Measurements from ENCODE around the gene EPS8L2.

EPS8L2 gene

DNA sequence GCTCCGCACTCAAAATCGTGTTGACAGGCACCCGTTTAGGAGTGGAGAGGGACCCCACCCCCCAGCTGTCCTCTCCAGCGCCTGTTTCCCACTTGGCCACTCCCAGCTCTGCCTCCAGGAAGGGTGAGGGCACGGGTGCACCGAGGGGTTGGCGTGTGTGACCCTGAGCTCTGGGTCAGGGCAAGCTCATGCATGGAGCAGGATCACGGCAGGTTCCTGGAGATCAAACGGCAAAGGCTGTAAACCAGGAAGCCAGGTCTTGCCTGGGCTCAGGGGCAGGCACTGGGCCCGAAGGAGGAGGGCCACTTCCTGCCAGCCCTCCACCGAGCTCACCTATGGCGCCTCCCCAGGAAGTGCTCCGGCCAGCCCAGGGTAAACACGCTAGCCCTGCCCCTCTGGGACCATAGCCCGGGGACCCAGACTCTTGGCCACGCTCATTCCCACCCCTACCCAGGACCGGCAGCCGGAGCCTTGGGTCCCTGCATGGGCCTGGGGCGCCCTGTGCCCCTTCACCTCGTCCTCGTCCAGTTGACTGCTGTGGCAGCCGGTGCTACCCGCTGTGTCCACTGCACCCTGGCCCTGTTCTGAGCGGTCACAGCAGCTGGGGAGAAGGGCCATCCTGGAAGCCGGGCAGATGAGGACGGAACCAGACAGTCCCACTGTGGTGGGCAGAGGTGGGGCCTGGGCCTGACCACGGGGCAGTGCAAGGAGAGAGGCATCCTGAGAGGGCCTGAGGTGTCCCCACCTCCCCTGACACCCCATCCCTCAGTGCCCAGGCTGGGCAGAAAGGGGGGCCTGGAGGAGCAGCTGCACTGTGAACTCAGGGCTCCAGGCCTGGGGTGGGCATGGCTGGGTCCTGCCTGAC, 1.0 kb upstream of the EPS8L2 start:
- no peak for DNase-seq (ENCODE audit: low read depth)

DNA sequence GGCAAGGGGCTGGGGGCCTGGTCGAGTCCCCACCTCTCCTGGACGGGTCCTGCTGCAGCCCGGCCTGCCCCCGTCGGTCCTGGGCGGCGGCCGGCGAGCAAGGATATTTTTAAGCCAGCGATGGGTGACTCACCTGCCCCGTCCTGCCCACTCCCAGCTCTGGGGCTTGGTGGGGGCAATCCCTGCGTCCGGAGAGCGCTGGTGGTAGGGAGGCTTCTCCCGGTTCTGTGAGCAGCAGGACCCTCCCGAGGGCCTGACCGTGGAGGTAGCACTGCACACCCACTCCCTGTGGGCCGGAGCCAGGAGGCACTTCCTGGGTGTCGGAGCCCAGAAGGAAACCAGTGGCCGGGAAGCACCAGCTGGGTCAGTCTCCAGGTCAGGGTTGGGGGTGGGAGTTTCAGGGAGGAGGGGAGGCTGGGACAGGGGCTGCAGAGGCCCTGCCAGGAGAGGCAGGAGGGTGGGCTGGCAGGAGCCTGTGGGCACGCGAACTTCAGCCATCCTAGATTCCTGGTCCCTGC, 467 bp downstream of the EPS8L2 start:
- DNase-seq (ENCODE audit: low read depth) = no peak

DNA sequence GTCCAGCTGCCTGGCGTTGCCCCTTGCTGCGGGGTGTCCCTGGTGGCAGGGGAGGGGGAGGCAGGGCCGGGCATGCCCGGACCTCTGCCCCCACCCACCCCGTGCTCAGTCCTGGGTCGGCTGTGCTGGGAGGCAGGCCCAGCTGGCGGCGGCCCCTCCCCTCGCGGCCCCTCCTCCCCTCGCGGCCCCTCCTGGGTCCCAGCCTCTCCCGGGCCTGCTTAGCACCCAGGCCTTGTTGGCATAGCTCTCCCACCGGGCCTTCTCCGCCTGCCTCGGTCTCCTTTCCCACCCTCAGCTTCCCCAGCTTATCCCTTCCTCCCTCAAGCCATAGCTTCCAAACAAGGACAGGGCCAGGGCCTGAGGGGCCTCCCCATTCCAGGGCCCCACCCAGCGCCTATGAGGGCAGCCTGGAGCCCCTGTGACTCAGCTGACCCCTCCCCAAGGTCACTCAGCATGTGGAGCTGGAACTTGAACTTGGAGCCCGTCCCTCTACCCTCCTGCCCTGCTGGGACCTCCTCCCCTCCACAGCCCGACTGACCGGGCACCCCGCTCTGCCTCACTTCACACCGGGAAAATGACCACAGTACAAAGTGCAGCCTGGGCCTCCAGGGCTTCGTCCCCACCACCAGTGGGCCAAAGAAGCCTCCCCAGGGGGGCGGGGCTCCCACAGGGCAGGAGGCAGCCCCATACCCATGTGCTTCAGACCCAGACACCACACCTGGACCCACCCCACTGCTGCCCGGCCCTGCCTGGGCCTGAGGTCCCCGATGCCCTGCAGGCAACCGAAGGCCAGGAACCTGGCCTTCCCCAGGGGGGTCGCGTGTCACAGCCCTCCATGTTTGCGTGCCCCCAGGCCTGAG, 1.2 kb downstream of the EPS8L2 start:
- DNase-seq (ENCODE audit: low read depth) = no peak

DNA sequence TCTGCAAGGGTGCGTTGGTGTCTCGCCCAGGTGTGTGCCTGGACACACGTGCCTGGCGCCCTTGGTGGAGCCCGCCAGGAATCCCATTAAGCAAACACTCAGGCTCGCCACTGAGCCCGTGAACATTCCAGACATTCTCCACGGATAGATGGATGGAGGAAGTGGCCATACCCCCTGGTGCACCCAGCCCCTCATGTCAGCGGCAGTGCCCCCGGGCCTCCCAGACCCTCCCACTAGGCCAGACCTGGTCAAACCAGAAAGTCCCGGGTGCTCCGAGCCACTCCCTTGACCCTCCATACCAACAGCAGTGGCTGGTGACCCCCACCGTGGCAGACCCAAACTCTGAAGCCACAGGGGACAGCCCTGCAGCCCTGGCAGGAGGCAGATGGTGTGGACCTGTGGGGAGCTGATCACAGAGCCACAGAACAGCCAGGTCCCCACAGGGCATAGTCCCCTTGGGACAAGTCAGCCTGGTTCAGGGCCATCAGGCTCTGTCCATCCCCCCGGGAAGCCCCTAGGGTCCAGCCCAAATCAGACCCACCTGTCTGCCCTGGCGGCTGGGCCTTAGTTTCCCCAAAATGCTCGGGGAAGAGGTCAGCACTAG, 1.9 kb downstream of the EPS8L2 start:
- no peak for DNase-seq (ENCODE audit: low read depth)

DNA sequence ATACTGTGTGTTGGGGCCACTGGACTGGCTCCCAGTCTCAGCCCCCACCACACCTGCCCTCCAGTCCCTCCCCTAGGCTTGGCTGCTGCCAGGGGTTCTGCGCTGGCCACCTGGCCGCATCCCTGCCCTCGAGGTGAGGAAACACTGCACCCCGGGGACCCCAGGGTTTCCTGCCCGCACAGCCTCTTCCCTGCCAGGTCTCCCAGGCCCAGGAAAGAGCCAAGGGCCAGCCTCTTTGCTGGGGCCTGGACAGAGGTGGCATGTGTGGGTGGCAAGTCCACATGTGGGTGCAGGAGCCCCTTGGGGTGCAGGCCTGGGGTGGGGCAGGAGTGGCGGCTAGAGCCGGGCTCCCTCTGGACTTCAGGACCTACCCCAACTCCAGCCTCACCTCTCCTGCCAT, 2.5 kb downstream of the EPS8L2 start:
- no peak for DNase-seq (ENCODE audit: low read depth)

DNA sequence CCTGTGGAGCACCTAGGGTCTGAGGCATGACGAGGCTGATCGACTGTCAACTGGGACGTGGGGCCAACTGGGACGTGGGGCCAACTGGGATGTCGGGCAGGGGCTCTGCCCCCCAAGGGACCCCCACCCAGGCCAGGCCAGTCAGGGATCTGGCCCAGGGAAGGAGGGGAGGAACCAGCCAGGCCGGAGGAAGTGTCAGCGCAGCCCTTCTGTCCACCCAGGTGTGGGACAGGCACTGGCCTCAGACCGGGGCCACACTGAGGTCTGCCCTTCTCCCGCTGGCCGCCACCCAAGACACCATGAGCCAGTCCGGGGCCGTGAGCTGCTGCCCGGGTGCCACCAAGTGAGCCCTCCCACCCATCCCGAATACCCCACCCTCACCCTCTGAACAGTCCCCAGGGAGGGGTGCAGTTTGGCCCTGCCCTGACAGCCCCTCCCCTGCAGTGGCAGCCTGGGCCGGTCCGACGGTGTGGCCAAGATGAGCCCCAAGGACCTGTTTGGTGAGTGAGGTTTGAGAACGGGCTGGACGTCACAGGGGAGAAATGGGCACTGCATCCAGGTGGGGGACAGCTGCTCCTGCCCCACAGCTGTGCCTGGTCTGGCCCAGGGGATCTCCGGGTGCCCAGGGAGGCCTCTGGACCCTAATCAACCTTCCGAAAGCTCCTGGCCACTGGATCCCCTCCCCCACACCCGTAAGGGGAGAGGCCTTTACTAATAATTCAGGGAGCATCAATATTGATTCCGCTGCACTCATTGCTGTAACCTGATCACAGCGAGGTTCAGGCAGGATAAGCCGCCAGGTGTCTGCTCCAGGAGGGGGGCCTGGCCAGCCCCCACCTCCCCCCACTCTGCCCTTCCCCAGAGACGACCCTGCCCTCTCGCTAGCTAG, 3.3 kb downstream of the EPS8L2 start:
- DNase-seq (ENCODE audit: low read depth) = no peak

DNA sequence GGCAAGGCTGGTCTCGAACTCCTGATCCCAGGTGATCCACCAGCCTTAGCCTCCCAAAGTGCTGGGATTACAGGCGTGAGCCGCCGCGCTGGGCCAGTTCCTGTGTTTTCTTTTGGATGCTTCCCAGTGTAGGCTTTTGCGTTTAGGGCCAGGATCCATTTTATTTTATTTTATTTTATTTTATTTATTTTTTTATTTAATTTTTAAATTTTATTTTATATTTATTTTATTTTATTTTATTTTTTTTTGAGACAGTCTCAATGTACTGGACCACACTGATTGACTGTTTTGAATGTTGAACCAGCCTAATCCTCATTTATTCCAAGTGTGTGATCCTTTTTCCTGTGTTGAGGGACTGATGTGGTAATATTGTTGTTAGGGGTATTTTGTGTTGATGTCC, 8.4 kb downstream of the EPS8L2 start:
- no peak for DNase-seq (ENCODE audit: low read depth)

DNA sequence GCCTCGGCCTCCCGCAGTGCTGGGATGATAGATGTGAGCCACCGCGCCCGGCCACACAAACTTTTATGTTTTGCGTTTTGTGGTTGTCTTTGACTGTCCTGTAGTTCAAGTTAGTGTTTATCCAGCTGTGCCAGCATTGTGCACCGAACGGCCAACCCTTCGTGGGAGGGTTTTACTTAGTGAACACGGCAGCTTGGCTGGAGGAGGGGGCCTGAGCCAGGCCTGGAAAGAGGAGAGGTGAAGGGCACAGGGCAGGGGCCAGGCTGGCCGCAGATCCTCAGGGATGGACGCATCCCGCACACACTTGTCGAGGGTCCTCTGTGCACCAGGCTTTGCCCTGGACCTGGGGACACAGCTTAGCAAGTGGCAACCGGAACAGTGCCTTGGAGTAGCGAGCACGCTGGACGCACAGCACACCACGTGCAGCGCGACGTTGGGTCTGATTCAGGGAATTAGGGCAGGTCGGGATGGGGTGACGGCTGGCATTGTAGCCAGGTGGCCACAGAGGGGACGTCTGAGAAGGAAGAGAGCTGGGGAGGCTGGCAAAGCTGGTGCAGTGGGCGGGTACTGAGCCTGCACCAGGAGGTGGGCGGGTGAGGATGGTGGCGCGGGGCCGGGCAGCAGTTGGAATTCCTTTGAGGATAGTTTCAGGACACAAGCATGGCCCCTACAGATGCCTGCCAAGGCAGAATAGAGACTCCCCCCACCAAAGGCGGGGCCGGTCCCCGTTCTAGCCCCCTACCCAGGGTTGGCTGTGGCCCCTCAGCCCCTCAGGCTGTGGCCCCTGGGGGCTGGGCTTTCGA, 13.4 kb downstream of the EPS8L2 start:
- no peak for DNase-seq (ENCODE audit: low read depth)

DNA sequence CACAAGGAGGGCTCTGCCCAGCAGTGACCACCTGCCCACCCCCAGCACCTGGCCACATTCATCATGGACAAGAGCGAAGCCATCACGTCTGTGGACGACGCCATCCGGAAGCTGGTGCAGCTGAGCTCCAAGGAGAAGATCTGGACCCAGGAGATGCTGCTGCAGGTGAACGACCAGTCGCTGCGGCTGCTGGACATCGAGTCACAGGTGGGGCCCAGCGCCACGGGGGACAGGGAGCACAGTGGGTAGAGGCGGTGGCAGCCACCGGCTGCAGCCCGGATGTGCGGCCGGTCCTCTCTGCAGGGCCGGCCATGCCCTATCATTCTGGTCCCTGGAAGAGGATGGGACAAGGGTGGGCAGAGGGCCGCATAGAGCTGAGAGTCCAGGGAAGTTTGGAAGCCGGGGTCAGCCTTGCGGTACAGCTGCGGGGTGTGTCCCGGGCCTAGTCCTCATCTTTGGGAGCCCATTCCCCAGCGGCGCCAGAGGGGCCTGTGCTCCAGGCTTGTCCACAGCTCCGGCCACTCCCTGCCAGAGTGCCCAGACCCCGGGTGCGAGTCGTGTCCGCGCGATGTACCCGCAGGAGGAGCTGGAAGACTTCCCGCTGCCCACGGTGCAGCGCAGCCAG, 14.1 kb downstream of the EPS8L2 start:
- no peak for DNase-seq (ENCODE audit: low read depth)

DNA sequence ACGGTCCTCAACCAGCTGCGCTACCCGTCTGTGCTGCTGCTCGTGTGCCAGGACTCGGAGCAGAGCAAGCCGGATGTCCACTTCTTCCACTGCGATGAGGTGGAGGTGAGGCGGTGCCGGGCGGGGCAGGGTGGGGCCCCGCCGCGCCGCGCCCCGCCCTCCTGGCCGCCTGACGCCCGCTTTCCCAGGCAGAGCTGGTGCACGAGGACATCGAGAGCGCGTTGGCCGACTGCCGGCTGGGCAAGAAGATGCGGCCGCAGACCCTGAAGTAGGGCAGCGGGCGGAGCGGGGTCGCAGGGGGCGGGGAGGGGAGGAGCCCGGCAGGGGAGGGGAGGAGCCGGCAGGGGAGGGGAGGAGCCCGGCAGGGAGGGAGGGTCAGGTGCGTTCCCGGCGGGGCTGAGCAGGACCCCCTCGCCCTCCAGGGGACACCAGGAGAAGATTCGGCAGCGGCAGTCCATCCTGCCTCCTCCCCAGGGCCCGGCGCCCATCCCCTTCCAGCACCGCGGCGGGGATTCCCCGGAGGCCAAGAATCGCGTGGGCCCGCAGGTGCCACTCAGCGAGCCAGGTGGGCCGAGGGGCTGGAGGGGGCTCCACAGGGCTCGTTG, 14.7 kb downstream of the EPS8L2 start:
- no peak for DNase-seq (ENCODE audit: low read depth)

DNA sequence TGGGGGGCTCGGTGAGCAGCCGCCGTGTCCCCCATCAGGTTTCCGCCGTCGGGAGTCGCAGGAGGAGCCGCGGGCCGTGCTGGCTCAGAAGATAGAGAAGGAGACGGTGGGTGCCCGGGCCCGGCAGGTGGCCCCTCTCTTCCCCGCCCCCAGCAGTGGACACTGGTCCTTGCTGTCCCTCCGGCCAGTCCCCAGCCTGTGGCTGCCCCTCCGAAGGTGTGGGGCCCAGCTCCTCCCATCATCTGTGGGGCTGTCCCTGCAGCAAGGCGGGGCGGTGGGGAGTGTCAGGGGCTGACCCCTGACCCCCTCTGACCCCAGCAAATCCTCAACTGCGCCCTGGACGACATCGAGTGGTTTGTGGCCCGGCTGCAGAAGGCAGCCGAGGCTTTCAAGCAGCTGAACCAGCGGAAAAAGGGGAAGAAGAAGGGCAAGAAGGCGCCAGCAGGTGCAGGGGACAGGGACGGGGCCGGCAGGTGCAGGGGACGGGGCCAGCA, 15.3 kb downstream of the EPS8L2 start:
- no peak for DNase-seq (ENCODE audit: low read depth)

DNA sequence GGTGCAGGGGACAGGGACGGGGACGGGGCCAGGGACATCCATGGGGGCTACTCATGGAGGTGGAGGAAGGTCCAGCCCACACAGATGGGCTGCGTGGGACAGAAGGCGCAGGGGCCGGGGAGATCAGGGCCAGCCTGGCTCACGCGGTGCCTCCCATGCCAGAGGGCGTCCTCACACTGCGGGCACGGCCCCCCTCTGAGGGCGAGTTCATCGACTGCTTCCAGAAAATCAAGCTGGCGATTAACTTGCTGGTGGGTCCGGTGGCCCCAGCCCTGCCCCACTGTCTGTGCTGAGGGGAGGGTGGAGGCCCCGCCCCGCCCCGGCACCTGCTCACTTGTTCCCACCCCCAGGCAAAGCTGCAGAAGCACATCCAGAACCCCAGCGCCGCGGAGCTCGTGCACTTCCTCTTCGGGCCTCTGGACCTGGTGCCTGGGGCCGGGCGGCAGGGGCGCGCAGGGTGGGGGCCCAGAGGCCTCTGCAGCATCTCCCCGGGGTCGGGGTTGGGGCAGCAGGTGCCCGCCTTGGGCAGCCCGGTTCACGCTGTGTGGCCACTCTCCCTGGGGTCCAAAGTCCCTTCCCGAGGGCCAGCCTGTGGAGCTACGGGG, 15.8 kb downstream of the EPS8L2 start:
- DNase-seq (ENCODE audit: low read depth) = no peak

DNA sequence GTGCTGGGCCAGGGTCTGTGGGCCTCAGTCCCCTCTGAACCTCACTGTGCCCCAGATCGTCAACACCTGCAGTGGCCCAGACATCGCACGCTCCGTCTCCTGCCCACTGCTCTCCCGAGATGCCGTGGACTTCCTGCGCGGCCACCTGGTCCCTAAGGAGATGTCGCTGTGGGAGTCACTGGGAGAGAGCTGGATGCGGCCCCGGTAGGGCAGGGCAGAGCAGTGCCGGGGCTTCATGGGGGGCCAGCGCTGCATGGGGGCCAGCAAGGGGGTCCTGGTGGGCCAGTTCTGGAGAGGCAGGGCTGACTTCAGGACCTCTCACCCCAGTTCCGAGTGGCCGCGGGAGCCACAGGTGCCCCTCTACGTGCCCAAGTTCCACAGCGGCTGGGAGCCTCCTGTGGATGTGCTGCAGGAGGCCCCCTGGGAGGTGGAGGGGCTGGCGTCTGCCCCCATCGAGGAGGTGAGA, 16.3 kb downstream of the EPS8L2 start:
- DNase-seq (ENCODE audit: low read depth) = no peak

DNA sequence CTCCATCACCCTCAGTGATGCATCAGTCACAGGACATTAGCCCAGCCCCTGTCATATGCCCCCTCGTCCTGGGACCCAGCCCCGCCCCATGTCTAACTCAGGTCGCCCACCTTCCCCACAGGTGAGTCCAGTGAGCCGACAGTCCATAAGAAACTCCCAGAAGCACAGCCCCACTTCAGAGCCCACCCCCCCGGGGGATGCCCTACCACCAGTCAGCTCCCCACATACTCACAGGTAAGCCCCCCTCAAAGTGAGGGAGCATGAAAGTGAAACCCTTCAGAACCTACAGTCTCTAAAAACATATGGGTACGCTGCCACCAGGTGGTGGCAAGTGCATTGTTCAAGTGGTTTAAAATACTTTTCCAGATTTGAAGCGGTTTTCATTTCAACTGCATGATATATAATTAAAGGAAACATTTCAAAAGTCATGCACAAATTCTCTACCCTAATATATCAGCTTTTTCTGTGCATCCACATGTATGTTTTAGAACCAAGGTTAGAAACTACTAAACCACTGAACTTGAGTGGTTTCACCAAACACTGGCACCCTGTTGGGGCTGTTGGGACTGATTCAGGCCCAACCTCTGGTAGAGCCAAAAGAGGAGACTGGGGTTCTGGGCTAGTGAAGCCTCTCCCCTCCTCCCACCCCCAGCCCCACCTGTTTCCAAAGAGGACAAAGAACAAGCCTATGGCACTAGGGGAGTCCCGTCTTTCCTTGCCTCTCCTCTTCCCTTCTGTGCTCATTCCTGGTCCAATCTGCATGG, 17.3 kb downstream of the EPS8L2 start:
- peak; percentile 32 for DNase-seq (ENCODE audit: low read depth)

DNA sequence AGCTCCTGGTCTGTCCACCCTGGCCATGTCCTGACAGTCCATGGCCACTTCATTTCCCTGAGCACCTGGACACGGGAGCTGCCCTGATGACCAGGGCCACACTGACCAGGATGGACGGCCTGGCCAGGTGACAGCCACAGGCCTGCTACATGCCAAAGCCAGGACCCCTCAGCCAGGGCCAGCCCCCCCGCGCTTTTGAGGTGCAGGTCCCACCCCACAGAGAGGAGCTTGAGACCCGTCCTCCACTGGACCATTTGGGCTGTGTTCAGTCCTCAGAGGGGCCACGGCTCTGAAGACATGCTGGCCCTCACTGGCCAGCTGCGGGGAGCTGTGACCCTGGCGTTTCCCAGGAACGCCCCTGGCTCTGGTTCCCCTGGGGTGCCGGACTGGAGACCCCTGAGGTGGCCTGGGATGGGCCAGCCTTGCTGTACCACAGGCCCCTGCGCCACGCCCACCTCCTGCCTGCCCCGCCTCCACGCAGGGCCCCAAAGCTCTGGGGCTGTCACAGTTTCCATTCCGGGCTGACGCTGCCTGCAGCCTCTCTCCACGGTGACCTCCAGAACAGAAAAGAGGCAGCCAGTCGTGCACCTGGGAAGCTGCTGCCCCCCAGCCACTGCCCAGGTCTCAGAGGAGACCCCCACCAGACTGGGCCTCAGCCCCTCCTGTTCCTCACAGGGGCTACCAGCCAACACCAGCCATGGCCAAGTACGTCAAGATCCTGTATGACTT, 18.2 kb downstream of the EPS8L2 start:
- DNase-seq (ENCODE audit: low read depth) = no peak

DNA sequence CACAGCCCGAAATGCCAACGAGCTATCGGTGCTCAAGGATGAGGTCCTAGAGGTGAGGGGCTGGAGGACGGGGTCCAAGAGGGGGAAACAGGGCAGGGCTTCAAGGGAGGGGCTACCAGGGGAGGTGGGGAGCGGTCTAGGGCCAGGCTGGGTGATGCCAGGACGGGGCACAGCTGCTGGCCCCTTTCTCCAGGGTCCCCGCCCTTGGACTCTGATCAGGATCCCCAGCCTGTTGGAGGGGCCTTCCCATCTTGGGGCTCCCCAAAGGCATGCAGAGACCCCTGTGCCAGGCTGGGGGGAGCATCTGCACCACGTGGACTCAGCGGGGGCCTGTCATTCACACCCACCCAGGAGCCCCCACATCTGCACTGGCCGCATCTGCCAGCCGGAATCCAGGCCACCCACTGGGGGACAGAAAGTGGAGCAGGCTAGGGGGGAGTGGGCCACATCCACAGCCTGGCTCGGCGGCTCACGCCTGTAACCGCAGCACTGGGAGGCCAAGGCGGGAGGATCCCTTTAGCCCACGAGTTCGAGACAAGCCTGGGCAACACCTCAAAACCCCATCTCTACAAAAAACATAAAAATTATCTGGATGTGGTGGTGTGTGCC, 18.9 kb downstream of the EPS8L2 start:
- DNase-seq (ENCODE audit: low read depth) = no peak

DNA sequence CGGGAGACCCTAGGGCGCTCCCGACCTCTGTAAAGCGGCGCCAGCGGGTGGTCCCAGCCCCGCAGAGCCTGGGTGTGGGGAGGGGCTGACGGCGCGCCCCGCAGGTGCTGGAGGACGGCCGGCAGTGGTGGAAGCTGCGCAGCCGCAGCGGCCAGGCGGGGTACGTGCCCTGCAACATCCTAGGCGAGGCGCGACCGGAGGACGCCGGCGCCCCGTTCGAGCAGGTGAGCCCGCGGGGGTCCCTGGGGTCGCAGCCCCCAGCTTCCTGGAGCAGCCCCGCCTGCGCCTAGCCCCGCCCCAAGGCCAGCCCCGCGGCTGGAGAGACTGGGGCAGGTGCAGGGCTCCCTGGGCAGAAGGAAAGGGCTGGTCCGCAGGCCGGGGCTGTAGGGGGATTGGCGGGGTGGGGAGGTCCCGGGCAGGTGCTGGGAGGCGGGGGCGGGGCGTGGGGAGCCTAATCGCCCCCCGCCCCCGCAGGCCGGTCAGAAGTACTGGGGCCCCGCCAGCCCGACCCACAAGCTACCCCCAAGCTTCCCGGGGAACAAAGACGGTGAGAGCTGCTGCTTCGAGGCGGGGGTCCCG, 19.7 kb downstream of the EPS8L2 start:
- DNase-seq (ENCODE audit: low read depth) = no peak
